SK-N-MC (cell line): Measurements from ENCODE around the gene CD302.
"Not testable (repeated sequence)": the region's sequence is repeated elsewhere in the genome, so short reads cannot be mapped to it uniquely, and the experiment has no call there.

Experiments
- DNase-seq: peaks from one replicate; pipeline ENCODE4 v3.0.0-alpha.2; 2011; ENCODE audit warnings: low read depth, low spot score
- H3K27ac ChIP-seq: fragments of 200-600 bp; sonication (generic); 2 replicates; pipeline ENCODE4 v1.5.1; 2016; ENCODE audit warnings: mixed run types
- H3K36me3 ChIP-seq: fragments of 200-600 bp; sonication (generic); 2 replicates; pipeline ENCODE4 v1.6.1; 2017; ENCODE audit warnings: antibody characterized with exemption, low read length, mixed read lengths; ENCODE audit not compliant: insufficient read depth
- H3K4me3 ChIP-seq: fragments of 200-600 bp; sonication (generic); 2 replicates; pipeline ENCODE4 v1.5.1; 2016
- H3K9ac ChIP-seq: fragments of 200-600 bp; sonication (generic); 2 replicates; pipeline ENCODE4 v1.8.0; 2017; ENCODE audit warnings: mixed run types, mixed read lengths; ENCODE audit not compliant: insufficient read length
- H3K9me3 ChIP-seq: fragments of 200-600 bp; sonication (generic); 2 replicates; pipeline ENCODE4 v1.6.1; 2017; ENCODE audit warnings: low read depth, mild to moderate bottlenecking, antibody characterized with exemption, low read length, moderate library complexity, mixed read lengths
- EZH2 ChIP-seq: fragments of 200-600 bp; sonication (generic); IDR thresholded peaks from one replicate; pipeline ENCODE4 v1.6.1; 2017; ENCODE audit warnings: antibody characterized with exemption
- FOXP2 ChIP-seq: optimal IDR thresholded peaks from 2 replicates; pipeline ENCODE3; 2011; ENCODE audit warnings: mild to moderate bottlenecking, moderate library complexity; ENCODE audit not compliant: insufficient read depth; ENCODE audit errors: extremely low read length, control extremely low read depth
- POLR2AphosphoS5 ChIP-seq: IDR thresholded peaks from 2 replicates; pipeline ENCODE4 v1.6.1; 2012; ENCODE audit warnings: mild to moderate bottlenecking, low read depth, low read length, borderline replicate concordance

CD302 gene

DNA sequence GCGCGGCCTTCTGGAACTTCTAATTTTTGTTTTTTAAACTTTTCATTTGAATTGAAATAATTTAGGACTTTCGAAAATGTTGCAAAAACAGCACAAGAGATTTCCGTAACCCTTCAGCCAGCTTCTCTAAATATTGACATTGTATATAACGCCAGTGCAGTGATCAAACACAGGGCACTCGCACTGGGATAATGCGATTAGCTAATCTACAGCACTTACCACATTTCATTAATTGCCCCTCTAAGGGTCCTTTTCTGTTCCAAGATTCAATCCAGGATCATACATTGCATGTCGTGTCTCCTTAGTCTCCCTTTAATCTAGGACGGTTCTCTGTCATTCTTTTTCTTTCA, 343 bp upstream of the CD302 start:
- TF ChIP-seq EZH2 (no peak), POLR2AphosphoS5 (no peak), FOXP2 (no peak)
- Histone ChIP-seq H3K9me3 (no peaks in the 10 kb centered on the region), H3K4me3 (peak overlapping the region; percentile 84), H3K27ac (no peak overlapping the region), H3K36me3 (no peaks in the 10 kb centered on the region), H3K9ac (peak overlapping the region; percentile 80)
- DNase-seq = no peak

DNA sequence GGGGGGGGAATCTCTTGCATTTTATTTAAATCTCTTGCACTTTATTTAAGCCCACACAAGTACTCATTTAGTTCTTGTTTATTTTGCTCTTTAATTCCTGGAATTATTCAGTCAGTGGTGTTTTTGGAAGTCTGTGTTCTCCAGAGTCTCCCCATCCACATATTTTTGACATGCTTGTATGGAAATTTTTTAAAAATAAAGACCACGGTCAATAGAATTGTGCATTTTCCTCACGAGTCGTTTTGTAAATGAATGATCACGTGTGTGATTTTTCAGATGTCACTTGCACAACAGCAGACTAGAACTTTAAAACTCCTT, 824 bp downstream of the CD302 start:
- no peak for DNase-seq
- Histone ChIP-seq H3K9me3 (no peaks in the 10 kb centered on the region), H3K4me3 (peak overlapping the region; percentile 84), H3K9ac (peak overlapping the region; percentile 80), H3K36me3 (no peaks in the 10 kb centered on the region), H3K27ac (no peak overlapping the region)
- TF ChIP-seq EZH2 (no peak), POLR2AphosphoS5 (no peak), FOXP2 (no peak)

DNA sequence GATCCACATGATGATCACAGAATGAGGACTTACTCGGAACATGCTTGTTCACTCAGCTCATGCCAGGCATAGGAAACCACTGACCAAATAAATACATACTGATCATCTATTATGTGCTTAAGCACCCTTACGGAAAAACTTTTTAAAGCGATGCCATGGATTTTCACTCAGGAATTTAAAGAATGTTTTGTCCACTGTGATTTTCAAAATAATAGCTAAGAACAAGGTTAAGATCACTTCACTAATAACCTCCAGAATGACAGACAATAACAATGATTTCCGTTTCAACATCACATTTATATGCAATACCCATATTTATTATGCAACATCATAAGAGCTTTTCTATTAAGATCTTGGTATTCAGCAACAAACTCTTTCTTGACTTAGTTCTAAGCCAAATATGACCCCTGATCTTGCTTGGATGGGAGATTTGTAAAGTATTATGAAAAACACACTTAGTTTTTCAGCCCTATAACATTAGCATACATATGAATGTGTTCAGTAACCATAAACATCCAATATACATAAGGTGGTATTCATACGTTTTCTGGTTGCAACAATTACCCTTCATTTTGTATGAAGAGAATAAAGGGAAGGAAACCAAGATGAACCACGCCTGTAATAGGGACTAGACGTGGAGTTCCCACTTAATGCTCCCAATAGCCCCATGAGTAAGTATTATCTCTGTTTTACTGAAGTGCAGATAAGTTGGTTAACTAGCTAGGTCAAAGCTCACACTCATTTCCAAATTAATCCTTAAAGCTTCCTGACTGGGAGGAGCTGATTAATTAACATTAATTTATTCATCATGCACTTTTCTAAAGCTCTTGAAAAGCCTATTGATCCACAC, 1.9 kb downstream of the CD302 start:
- Histone ChIP-seq H3K9me3 (no peaks in the 10 kb centered on the region), H3K9ac (peak overlapping the region; percentile 16), H3K27ac (peak overlapping the region; percentile 1; the same call in 1 of the 2 replicates), H3K4me3 (peak overlapping the region; percentile 84), H3K36me3 (no peaks in the 10 kb centered on the region)
- no peak for DNase-seq
- TF ChIP-seq POLR2AphosphoS5 (no peak), EZH2 (no peak), FOXP2 (no peak)

DNA sequence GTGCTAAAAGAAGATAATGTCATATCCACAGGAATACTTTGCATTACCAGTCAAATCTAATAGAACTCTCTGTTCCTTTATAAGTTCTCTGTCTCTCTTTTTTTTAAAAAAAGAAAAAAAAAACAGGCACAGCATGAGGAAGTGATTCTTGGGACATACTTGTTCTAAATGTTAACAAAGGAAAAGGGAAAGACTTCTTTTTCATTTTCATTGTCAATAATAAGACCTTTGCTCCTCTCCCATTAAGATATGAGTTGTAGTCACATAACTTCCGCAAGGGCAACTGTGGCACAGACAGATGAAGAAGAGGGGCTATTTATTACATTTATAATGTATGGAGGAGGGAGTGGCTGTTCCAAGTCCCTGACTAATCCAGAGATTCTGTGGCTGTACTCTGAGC, 4.7 kb downstream of the CD302 start:
- no peak overlapping the region for H3K4me3 ChIP-seq
- no peak for TF ChIP-seq EZH2
- no peak for TF ChIP-seq FOXP2
- no peak for TF ChIP-seq POLR2AphosphoS5
- no peaks in the 10 kb centered on the region for H3K9me3 ChIP-seq
- no peak overlapping the region for H3K27ac ChIP-seq
- no peaks in the 10 kb centered on the region for H3K36me3 ChIP-seq
- DNase-seq = no peak
- no peak overlapping the region for H3K9ac ChIP-seq

DNA sequence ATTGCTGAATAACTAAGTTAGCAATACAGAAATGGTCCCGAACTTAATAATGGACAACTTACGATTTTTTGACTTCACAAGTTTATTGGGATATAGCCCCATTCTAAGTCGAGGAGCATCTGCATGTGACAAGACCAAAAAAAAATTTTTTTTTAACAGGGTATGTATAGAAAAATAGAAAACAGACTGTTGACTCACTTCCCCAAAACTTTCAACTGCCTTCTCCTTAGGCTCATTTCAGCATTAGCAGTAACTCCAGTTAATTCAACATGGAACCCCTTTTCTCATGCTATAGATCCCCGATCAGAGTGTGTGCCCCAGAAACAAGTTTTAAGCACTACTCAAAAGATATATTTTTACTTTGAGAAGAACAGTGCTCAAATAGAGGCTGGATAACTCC, 5.4 kb downstream of the CD302 start:
- no peak for DNase-seq
- no peak overlapping the region for H3K9ac ChIP-seq
- no peaks in the 10 kb centered on the region for H3K36me3 ChIP-seq
- no peak overlapping the region for H3K4me3 ChIP-seq
- H3K27ac ChIP-seq = no peak overlapping the region
- TF ChIP-seq EZH2 = no peak
- TF ChIP-seq POLR2AphosphoS5 = no peak
- no peak for TF ChIP-seq FOXP2
- no peaks in the 10 kb centered on the region for H3K9me3 ChIP-seq

DNA sequence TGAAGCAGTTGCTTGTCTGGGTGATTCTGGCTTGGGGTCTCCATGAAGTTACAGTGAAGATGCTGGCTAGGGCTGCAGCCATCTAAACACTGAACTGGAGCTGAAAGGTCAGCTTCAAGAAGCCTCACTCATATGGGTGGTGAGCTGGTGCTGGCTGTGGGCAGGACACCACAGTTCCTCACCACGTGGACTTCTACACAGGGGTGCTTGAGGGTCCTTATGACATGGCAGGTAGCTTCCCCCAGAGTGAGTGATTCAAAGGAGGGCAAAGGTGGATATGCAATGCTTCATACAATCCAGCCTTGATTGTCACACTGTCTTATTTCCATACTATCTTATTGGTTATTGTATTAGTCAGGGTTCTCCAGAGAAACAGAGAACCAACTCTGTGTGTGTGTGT, 6.0 kb downstream of the CD302 start:
- no peak overlapping the region for H3K4me3 ChIP-seq
- H3K9ac ChIP-seq = no peak overlapping the region
- no peaks in the 10 kb centered on the region for H3K9me3 ChIP-seq
- no peak for DNase-seq
- H3K36me3 ChIP-seq = no peaks in the 10 kb centered on the region
- TF ChIP-seq FOXP2 (no peak), EZH2 (no peak), POLR2AphosphoS5 (no peak)
- no peak overlapping the region for H3K27ac ChIP-seq

DNA sequence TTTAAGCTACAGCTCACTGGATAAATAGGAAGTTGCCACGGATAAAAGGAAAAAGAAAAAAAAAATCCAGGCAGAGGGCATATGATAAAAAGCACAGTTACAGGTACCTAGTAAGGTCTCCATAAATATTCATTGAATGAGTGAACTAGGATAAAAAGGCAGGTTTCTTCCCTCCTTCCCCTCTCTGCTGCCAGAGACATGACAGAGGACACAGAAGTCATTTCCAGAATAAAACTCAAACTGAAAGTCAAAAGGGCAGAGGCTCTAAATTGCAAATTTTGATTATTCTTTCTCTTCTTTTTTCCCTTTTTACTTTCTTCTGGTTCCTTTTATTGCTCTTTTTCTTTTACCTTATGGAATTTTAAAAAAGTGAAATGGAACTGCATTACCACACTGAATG, 7.7 kb downstream of the CD302 start:
- Histone ChIP-seq H3K9ac (no peak overlapping the region), H3K4me3 (no peak overlapping the region), H3K27ac (no peak overlapping the region), H3K36me3 (no peaks in the 10 kb centered on the region), H3K9me3 (no peaks in the 10 kb centered on the region)
- no peak for TF ChIP-seq FOXP2
- no peak for DNase-seq

DNA sequence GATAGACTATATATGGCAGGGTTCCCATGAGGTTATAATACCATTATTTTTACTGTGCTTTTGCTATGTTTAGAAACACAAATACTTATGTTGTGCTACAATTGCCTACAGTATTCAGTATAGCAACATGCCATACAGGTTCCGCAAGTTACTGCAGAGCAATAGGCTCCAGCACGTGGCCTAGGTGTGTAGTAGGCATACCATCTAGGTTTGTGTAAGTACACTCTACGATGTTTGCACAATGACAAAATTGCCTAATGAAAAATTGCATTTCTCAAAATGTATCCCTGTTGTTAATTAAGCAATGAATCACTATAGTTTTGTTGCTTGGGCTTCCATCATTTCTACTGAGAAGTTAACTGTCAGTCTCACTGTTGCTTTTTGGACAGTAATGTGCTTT, 9.8 kb downstream of the CD302 start:
- no peak overlapping the region for H3K9ac ChIP-seq
- H3K9me3 ChIP-seq = no peaks in the 10 kb centered on the region
- TF ChIP-seq POLR2AphosphoS5 (no peak), FOXP2 (no peak), EZH2 (no peak)
- no peak for DNase-seq
- no peak overlapping the region for H3K27ac ChIP-seq
- H3K36me3 ChIP-seq = no peaks in the 10 kb centered on the region
- H3K4me3 ChIP-seq = no peak overlapping the region

DNA sequence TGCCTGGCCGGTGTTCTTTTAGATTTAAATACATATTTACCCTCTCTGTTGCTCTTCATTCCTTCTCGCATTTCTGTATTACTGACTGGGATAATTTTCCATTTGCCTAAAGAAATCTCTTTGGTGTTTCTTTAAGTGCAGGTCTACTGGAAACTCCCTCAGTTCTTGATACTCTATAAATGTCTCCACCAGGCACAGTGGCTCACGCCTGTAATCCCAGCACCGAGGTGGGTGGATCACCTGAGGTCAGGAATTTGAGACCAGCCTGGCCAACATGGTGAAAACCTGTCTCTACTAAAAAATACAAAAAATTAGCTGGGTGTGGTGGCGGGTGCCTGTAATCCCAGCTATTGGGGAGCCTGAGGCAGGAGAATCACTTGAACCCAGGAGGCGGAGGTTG, 10.4 kb downstream of the CD302 start:
- H3K27ac ChIP-seq, DNase-seq, H3K36me3 ChIP-seq, H3K4me3 ChIP-seq, H3K9me3 ChIP-seq, H3K9ac ChIP-seq: not testable (repeated sequence)

DNA sequence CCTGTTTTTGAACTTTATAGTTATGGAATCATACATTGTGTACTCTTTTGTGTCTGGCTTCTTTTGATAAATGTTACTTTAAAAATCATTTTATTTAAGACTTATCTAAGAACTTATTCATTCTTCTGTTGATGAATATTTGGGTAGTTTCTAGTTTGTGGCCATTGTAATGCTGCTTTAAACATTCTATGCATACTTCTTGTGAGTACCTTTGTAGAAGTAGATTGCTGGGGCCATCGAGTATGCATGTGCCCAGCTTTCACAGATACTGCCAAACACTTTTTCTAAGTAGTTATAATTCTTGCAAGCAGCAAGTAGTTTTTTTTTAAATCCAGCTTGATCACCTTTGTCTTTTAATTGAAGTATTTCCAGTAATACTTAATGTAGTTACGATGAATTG, 11.1 kb downstream of the CD302 start:
- DNase-seq = no peak
- Histone ChIP-seq H3K4me3 (no peak overlapping the region), H3K9me3 (no peaks in the 10 kb centered on the region), H3K27ac (no peak overlapping the region), H3K36me3 (no peaks in the 10 kb centered on the region), H3K9ac (no peak overlapping the region)
- TF ChIP-seq EZH2 = no peak
- TF ChIP-seq FOXP2 = no peak
